Cardiac ventricle fibroblast (primary cell): ENCODE measurements around the gene KCNK2. TPM values are rescaled to one million over a fixed set of nuclear protein-coding genes. Genes with fewer than 3 reads are reported as not detected.

Source experiments
- total RNA-seq: library from RNA; depleted of rRNA; stranded (reverse); fragments of >200 nt; gene quantifications from 2 replicates; pipeline ENCODE4 v1.2.3, GENCODE V29; 2015

The KCNK2 gene
- total RNA-seq: 0.31 and 0.49 TPM in 2 replicates

GRCh38 chr1:215082532-215083382 lies at the start of gene KCNK2:
Gene KCNK2 (plus strand): TSS chr1:215082737. CDS start chr1:215083386, 649 bp downstream.

